ENCODE results near the gene ZNF212. TPM values are rescaled to one million over a fixed set of nuclear protein-coding genes. Genes with fewer than 3 reads are reported as not detected.
"Not testable (repeated sequence)": the region's sequence is repeated elsewhere in the genome, so short reads cannot be mapped to it uniquely, and the experiment has no call there.

ZNF212 gene
- total RNA-seq, 1 donor, result 11.0 TPM

DNA sequence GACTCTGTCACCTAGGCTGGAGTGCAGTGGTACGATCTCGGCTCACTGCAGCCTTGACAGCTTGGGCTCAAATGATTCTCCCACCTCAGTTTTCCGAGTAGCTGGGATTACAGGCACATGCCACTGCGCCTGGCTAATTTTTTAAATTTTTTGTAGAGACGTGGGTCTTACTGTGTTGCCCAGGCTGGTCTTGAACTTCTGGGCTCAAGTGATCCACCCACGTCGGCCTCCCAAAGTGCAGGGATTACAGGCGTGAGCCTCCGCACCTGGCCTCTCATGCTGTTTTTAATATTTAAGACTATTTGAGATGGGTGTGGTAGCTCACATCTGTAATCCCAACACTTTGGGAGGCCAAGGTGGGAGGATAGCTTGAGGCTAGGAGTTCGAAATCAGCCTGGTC lies 12.1 kb downstream of the ZNF212 start:
- DNase-seq (ENCODE audit: low read depth in 2 of 3, low spot score in 2 of 3), result not testable (repeated sequence)

DNA sequence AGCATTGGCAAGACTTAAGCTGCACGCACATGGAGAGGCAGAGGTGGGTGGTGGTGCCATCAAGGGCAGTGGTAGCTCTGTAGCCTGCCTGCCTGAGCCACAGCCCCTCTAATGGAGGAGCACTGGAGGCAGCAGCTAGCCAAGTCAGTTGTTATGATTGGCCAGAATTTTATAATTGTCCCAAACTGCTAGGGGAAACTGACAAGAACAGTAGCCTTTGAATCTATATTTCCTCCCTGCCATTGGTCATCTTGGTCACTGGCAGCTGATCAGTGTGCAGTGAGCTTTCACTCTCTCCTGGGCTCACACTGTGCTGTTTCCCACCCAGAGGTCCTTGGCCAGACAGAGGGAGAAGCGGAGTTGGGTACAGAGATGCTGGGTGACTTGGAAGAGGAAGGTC lies 12.9 kb downstream of the ZNF212 start:
- DNase-seq (ENCODE audit: low read depth in 2 of 3, low spot score in 2 of 3), result no peak

DNA sequence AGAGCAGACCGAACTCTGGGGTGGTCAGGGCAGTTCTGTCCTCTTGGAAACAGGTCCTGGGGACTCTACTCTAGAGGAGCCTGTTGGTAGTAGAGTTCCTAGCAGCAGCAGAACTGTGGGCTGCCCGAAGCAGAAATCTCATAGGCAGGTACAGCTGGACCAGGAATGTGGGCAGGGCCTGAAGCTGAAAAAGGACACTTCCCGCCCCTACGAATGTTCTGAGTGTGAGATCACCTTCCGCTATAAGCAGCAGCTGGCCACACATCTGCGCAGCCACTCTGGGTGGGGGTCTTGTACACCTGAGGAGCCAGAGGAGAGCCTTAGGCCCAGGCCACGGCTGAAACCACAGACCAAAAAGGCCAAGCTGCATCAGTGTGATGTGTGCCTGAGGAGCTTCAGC lies 14.2 kb downstream of the ZNF212 start:
- DNase-seq (ENCODE audit: low read depth in 2 of 3, low spot score in 2 of 3), result no peak

DNA sequence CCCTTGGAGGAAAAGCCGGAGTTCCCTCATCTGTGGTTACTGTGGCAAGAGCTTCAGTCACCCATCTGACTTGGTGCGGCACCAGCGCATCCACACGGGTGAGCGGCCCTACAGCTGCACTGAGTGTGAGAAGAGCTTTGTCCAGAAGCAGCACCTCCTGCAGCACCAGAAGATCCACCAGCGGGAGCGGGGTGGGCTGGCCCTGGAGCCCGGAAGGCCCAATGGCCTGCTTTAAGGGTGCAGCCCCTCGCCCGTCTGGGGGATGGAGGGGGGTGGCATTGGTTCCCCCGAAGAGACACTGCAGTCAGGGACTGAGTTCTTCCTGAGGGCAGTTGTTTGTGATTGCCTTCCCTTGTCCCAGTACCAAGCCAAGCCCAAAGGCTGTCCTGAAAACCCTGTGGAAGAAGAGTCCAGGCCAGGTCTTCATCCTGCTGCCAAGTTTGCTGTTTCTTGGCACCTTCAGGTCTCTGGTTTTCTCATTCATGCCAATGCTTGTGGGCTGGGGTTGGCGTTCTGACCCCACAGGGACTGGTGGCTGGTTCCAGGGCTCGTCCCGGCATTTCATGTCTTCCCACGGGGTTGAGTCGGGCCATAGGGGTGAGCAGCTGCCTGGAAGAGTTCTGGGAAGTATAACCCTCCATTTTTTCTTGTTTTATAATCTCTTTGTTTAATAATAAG lies 14.9 kb downstream of the ZNF212 start:
- no peak for DNase-seq (ENCODE audit: low read depth in 2 of 3, low spot score in 2 of 3)

DNA sequence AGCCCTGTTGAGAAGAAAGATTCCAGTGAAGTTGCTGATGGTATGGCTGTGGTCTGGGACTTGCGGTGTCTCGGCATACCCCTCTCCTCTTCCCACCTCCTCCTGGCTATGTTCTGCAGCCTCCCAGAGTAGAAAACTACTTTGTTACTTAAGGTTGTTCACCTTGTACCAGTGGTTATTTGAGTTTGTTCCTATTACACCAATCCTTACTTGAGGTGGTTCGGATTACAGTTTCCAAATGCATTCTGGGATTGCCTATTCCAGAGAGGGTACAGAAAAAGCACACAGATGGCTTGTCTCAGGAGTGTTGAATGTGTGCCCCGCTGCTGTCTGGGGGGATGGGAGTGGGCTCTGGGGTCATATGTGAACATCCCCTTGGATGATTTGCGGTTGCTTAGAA lies 15.7 kb downstream of the ZNF212 start:
- no peak for DNase-seq (ENCODE audit: low read depth in 2 of 3, low spot score in 2 of 3)

DNA sequence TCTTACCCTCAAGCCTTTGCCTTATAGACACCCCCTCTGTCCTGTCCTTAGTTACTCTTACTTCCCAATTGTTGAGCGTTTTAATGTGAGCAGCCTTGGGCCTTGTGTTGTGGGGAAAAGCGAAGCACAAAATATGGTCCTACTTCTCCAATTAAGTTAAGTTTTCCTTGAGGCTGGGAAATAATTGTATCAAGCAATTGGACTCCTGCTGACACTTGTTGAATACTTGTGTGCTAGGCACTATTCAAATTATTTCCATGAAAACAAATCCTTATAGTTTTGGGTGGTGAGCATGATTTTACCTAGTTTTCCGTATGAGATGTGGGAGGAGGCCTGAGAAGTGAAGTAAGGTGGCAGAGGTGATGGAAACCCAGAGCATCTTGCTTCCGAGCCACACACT lies 17.1 kb downstream of the ZNF212 start:
- DNase-seq (ENCODE audit: low read depth in 2 of 3, low spot score in 2 of 3), result no peak

DNA sequence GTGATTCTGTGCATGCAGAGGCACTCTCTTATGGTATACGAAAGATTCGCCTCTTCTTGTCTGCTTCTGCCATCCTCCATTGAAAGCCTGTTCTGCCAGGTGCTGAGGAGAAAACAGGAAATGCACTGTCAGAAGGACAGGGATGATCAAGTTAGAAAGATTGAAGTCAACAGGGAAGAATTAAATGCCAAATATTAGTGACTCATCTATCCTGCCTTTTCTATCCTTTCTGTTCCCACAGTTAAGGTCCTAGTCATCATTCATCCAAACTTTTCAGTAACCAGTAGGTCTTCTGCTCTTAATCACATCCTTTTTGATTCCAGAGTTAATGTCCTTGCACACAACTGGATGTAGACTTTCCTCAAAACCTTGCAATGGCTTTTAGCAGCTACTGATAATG lies 17.7 kb downstream of the ZNF212 start:
- no peak for DNase-seq (ENCODE audit: low read depth in 2 of 3, low spot score in 2 of 3)

DNA sequence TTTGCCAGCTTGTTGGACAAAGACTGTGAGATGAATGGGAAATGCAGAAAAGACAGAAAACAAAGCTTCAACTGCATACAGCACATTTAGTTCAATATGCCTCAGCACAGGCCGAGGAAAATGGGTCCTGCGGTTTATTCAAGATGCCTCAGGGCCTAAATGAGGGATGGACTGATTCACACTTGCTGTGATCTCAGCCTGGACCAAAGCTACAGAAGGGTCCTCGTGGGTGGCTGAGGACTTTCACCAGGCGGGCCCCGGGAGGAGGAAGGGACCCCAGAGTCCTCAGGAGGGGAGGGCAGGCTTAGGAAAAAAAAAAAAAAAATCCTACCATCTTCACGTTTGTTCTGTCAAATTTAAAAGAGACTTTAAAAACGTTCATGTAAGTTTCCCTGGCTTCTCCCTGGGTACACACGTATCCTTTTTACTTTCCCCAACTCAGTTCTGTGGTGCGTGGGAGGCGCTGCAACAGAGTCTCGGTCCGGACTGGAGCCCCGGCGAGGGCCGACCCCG lies 21.9 kb downstream of the ZNF212 start:
- DNase-seq (ENCODE audit: low read depth in 2 of 3, low spot score in 2 of 3), result peak in 1 of 3 donors; percentile 16

DNA sequence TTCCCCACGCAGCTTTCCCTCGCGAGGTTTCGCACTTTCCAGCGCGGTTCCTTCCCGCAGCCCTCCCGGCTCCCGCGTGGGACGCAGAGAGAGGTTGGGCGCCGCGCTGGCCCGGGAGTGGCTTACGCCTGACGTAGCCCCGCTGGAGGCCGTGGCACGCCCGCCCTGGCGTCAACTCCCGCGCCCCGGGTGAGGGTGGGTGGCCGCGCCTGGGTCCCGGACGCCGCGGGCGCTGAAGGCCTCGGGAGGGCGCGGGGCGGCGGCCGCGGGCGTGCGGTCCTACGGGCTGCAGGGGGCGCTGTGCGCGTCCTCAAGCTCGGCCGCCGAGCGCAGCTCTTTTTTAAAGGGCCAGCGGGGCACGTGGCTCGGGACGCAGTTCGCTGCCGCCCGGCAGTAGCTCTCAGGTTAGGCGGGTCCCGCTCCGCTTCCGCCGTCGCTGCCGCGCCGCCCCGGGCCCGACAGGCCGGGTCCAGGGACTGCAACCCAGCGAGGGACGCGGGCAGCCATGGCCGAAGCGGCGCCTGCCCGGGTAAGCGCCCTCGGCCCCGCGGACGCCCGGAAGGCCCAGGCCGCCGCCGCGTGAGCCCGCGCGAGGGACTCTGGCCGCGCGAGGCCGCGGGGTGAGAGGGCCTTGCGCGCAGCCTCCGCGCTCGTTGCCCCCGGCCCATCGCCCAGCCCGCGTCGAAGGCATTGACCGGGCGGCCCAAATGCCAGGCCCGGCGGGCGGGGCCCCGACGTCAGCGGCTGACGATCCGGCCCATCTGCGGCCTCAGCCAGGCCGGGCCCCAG lies 22.6 kb downstream of the ZNF212 start, which contains the start of gene ZNF783:
TSS of gene ZNF783 (plus strand) at position 368 of the 789 bp plus-strand sequence. CDS start at position 506, 138 bp downstream.
- DNase-seq (ENCODE audit: low read depth in 2 of 3, low spot score in 2 of 3), result peak; percentile 90 to 92 (median 92)

DNA sequence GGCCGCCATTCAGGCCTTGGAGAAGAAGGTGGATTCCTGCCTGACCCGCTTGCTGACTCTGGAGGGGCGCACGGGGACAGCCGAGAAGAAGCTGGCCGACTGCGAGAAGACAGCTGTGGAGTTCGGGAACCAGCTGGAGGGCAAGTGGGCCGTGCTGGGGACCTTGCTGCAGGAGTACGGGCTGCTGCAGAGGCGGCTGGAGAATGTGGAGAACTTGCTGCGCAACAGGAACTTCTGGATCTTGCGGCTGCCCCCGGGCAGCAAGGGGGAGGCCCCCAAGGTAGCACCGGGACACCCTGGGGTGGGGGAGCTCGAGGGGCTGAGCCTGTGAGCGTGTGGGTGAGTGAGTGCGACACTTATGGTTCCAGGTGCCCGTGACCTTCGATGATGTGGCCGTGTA lies 27.0 kb downstream of the ZNF212 start:
- DNase-seq (ENCODE audit: low read depth in 2 of 3, low spot score in 2 of 3), result no peak

DNA sequence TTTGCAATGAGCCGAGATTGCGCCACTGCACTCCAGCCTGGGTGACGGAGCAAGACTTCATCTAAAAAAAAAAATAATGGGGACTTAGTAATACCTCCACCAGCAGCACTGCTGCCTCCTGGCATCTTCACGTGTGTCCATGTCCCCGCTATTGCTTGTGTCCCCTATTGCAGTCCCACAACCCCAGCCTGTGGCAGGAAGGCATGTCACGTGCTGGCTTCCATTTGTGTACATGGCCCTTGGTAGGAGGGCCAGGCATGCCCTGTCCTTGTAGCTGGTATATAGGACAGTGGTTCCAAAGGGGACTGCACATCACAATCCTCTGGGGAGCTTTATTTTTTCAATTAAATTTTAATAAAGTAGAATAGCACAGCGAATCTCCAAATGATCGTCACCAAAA lies 28.3 kb downstream of the ZNF212 start:
- no peak for DNase-seq (ENCODE audit: low read depth in 2 of 3, low spot score in 2 of 3)

DNA sequence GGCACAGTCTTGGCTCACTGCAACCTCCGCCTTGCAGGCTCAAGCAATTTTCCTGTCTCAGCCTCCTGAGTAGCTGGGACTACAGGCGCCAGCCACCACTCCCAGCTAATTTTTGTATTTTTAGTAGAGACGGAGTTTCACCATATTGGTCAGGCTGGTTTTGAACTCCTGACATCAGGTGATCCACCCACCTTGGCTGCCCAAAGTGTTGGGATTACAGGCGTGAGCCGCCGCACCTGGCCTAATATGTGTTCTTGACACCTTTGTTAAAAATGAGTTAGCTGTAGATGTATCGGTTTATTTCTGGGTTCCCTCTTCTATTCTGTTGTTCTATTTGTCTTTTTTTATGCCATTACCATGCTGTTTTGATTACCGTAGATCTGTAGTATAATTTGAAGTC lies 35.0 kb downstream of the ZNF212 start:
- not testable (repeated sequence) for DNase-seq (ENCODE audit: low read depth in 2 of 3, low spot score in 2 of 3)

DNA sequence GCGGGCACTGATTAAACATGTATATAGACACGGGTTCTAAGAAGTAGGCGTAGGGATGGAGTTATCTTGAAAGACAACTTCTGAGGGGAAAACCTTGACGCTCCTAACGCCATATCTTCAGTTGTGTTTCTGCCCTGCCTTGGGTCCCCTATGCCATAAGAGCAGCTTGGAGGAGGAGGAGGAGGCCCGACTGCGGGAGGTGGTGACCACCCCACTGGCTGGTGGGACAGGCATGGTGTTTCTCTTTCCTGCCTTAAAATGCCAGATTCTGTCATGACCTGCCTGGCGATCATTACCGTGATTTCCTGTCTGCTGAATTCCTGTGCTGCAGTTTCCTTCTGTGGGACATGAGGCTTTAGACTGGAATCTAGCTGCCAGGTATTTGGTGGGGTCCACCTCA lies 38.4 kb downstream of the ZNF212 start:
- DNase-seq (ENCODE audit: low read depth in 2 of 3, low spot score in 2 of 3), result no peak

DNA sequence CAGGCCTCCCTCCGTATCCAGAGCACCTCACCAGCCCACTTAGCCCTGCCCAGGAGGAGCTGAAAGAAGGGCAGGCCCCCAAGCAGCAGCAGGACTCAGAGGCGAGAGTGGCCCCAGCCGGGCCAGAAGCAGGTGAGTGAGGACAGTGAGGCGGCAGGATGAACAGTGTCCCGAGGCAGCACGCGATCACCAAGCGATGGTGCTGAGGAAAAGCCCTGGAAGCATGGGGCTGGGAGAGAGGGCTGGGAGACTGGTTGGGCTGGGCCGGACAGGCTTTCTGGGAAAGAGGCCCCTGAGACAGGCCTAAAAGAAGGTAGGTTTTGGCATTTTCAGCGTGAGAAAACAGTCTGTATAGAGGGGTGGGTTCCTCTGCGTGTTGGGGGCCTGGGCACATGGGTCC lies 38.9 kb downstream of the ZNF212 start:
- DNase-seq (ENCODE audit: low read depth in 2 of 3, low spot score in 2 of 3), result no peak

DNA sequence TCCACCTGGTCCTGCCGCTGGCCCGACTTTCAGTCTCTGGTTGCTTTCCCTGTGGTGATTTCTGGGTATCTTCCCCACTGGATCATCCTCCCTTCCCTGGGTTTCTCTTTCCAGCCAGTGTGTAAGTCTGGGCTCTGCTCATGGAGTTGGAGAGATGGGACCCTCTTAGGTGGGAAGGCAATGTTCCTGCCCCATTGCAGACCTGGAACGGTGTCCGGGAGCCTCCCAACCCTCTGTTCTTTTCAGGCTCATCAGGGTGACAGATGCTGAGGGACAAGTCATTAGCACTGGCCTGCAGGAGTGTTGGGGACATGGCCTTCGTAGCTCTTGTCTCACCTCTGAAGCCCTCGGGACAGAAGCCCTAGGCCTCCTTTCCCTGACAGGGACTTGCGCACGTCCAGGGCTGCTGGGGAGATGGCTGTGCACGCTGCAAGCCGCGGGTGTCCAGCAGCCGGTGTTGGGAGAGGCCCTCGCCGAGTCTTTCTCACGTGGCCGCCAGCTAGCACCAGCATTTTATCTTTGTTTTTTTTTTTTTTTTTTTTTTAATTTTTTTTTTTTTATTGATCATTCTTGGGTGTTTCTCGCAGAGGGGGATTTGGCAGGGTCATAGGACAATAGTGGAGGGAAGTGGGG lies 39.8 kb downstream of the ZNF212 start:
- no peak for DNase-seq (ENCODE audit: low read depth in 2 of 3, low spot score in 2 of 3)

DNA sequence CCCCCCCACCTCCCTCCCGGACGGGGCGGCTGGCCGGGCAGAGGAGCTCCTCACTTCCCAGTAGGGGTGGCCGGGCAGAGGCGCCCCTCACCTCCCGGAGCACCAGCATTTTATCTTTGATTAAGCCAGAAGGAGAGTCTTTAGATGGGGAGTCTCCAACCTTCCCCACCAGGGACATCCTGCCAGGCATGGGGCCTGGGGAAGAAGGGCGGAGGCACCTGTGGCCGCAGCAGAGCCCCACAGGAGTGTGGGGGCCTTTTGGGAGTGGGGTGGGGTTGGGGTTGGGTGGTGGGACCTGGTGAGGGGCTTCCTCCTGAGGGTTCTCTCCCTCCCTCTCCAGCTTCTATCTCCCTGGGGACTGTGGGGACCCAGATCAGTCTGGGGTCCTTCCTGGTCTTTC lies 40.7 kb downstream of the ZNF212 start:
- no peak for DNase-seq (ENCODE audit: low read depth in 2 of 3, low spot score in 2 of 3)

DNA sequence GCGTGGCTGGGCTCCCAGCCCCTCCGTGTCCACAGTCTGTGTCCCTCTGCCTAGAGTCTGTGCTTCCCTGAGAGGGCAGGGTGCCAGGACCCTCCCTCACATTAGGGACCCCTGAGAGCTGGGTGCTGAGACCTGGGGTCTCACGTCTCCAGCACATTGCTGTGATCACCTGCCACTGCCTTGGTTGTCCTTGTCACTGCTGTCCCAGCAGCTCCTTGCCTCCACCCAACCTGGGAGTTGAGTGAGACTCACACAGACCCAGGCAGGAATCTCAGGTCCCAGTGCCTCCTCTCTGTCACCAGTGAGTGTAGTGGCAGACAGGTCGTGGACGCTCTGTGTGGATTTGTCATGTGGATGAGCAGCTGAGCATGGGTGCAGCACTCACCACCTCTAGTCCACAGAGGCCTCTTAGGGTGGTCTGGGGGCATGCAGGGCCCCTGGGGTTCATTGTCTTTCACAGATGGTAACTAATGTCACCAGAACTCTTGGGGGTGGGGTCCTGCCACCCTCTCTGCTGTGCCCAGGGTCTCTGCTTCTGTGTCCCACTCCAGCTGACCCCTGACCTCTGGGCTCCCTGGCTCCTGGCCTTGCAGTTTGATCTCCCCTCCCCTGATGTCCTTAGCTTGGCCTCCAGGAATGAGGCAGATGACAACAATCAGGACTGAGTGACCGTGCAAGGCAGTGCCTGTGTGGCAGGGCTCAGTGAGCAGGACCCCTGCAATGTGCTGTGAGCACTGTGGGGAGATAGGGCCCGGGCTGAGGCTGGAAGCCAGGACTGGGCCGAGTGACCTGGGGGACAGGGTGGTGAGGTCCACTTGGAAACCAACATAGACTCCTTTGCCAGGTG lies 41.4 kb downstream of the ZNF212 start:
- DNase-seq (ENCODE audit: low read depth in 2 of 3, low spot score in 2 of 3), result no peak

DNA sequence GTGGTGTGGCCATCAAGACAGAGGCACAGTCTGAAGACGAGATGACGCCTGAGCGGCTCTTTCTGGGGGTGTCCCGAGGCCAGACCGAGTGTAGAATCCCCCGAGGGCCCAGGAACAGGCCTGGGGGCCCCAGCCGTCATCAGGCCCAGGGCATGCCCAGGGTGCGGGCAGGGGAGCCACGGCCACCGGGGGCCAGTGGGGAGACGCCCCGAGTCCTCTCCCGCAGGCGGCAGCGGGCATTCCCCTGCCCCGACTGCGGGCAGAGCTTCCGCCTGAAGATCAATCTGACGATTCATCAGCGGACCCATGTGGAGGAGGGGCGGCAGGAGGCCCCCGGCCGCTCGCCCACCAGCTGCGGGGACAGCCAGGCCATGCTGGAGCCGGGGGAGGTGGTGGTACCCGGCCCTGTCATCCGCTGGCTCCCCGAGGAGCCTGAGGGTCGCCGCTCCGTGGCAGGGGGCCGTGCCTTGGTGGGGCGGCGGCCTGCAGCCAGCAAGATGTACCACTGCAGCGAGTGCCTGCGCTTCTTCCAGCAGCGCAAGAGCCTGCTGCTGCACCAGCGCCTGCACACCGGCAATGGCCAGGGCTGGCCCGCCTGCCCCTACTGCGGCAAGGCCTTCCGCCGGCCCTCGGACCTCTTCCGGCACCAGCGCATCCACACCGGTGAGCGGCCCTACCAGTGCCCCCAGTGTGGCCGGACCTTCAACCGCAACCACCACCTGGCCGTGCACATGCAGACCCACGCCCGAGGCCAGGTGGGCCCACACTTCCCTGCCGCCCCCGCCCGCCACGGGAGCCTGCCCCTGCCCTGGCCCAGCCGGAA lies 42.3 kb downstream of the ZNF212 start:
- no peak for DNase-seq (ENCODE audit: low read depth in 2 of 3, low spot score in 2 of 3)

DNA sequence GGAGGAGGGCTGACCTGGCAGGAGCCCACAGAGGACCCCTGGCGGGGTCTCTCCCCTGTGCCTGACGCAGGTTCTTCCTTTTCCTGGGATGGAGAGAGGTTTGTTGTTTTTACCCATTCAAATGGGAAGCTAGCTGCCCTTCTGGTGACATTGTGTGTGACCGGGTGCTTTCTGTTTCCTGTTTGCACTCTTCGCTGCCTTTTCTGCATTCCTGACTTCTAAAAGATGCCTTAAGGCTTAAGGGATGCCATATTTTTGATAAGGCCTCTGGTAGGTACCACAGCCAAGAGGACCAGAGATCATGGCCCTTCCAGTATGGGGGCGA lies 42.8 kb downstream of the ZNF212 start:
- DNase-seq (ENCODE audit: low read depth in 2 of 3, low spot score in 2 of 3), result no peak

DNA sequence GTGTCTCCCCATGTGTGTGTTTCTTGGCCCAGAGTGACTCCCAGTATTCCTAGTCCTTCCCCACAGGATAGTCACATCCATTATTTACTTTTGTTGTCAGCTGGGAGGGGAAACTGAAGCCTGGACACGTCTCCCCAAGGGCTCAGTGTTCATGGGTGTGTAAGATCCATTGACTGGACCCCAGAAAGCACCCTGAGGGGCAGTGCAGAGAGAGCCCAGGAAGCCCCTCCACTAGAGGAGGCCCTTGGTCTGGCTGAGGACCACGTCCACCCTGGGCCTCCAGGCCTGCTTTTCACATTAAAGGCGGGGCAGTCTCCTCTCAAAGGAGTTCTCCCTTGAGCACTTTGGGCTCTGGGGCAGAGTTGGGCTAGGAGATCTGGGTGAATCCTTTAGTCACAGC lies 43.9 kb downstream of the ZNF212 start:
- no peak for DNase-seq (ENCODE audit: low read depth in 2 of 3, low spot score in 2 of 3)

Measured in hematopoietic multipotent progenitor cell (in vitro differentiated cells).